A549 (cell line): Measurements from ENCODE around the gene IL6ST.

Source experiments
- CEBPB ChIP-seq, 2 experiments: fragments of >200 bp in 1 of 2; sonication (Bioruptor Twin) in 1 of 2; formaldehyde crosslinking in 1 of 2; IDR thresholded peaks; 2 replicates each; pipeline ENCODE4 v1.6.1; 2012 to 2016
- CTCF ChIP-seq: fragments of >200 bp; sonication (Bioruptor Twin); formaldehyde crosslinking; IDR thresholded peaks from 3 replicates; pipeline ENCODE4 v1.5.1; 2016
- TF ChIP-seq, protein P1 (sequence below): IDR thresholded peaks from 2 replicates; pipeline ENCODE4 v1.6.1; 2012

DNA sequence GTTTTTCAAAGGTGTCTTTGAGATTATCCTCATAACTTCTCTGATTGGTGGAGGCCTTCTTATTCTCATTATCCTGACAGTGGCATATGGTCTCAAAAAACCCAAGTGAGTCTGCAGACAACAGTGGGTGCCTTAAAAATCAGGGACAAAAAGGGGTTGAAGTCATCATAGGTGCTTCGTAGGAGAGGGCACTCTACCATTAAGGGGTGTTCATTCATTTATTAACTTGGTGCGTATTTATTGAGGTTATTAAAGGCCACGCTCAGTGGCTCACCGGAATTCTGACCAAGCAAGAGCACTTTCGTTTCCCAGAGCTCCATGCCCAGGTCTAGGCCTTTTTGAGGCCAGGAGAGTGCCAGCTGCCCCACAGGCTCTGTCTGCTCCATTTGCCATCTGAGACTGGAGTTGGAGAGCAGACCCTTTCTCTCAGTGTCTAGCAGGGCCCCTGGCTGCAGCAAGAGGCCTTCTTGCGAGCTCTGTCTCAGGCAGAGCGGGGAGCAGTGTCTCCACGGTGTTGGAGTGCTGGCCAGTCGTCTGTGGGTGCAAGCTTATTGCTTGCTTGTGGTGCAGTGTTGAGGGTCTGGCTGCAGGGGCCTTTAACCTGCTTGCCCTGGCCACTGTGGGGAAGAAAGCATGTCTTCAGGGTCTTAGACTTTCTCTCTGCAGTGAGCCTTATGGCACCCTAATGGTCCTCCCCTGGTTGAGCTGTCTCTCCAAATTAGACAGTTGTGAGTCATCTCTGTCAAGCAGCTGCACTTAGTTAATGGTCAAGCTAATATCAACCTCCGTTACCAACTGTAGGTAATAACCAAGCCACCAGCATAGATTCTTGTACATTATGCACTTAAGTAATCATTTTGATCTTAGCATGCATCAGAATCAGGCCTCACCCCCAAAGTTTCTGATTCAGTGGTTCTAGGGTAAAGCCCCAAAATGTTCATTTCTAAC lies 81.0 kb downstream of the IL6ST start:
- TF ChIP-seq, protein P1, sequence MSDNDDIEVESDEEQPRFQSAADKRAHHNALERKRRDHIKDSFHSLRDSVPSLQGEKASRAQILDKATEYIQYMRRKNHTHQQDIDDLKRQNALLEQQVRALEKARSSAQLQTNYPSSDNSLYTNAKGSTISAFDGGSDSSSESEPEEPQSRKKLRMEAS = no peak
- no peak for TF ChIP-seq CEBPB (IDR thresholded peaks at IDR 0.05)
- TF ChIP-seq CTCF = no peak
